OCI-LY3 (cell line): ENCODE data around the gene MRPL40.

Source experiments
- CTCF ChIP-seq: fragments of 200-600, 300-600 bp; sonication (generic); IDR thresholded peaks from 2 replicates; pipeline ENCODE4 v1.5.1; 2014; ENCODE audit warnings: antibody characterized with exemption, low read length, low read depth
- EZH2phosphoT487 ChIP-seq: fragments of 200-600 bp; shearing (Covaris generic); IDR thresholded peaks from 2 replicates; pipeline ENCODE4 v1.6.1; 2018; ENCODE audit warnings: antibody characterized with exemption, mixed run types, low read depth

- TF ChIP-seq CTCF (no peak), EZH2phosphoT487 (no peak)
Observed at GRCh38 chr22:19398652-19399051, 33.7 kb upstream of the MRPL40 start.
